ENCODE results near the gene PSMG3.
A peak's percentile ranks its signal among the peaks of the same experiment; 100 is the strongest.
"Not testable (repeated sequence)": the region's sequence is repeated elsewhere in the genome, so short reads cannot be mapped to it uniquely, and the experiment has no call there.

The PSMG3 gene

DNA sequence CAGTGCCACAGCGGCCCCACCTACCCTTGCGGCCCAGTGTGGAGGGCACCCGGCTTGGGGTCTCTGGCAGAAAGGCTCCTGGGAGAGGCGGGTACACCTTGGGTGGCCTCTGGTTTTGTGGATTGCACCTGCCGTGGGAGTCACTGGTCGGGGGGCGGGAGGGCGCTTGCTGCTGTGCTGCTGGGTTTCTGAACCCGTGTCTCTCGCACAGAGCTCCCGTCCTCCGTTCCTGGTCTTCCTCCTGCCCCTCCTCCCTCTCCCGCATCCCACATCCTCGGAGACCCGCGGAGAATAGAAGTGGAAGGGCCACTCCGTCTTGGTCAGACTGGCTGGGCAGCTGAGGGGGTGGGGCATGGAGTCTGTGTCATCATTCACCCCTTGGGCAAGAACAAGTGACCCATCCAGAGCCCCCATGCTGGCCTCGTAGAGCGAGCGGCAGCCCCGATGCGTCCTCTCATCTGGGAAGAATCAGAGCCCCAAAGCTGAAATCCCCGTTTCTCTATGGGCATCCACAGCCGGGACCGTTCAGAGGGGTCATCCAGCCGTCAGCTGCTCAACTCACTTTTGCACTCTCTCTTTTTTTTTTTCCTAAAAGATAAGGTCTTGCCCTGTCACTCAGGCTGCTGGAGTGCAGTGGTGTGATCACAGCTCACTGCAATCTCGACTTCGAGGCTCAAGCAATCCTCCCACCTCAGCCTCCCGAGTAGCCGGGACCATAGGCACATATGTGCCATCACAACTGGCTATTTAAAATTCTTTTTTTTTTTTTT lies 35.3 kb downstream of the PSMG3 start:
- DNase-seq (ENCODE audit: low read depth in 2 of 2): no peak

- DNase-seq (ENCODE audit: low read depth in 2 of 2): peak in 1 of 2 donors; percentile 45
Measured at GRCh38 chr7:1533547-1534329, 36.1 kb downstream of the PSMG3 start.

DNA sequence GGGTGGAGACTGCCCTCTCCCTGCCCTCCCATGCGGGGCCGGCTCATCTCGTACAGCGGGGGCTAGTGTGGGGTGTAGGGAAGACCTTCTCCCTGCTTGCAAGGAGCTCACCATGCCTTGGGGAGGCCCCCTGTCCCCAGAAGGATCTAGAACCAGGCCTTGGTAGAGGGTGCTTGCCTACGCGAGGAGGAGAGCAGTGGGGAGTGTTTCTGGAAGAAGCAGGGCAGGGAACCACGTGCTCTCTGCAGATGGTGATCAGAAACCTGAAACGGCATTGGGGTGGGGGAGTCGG lies 36.6 kb downstream of the PSMG3 start:
- no peak for DNase-seq (ENCODE audit: low read depth in 2 of 2)

DNA sequence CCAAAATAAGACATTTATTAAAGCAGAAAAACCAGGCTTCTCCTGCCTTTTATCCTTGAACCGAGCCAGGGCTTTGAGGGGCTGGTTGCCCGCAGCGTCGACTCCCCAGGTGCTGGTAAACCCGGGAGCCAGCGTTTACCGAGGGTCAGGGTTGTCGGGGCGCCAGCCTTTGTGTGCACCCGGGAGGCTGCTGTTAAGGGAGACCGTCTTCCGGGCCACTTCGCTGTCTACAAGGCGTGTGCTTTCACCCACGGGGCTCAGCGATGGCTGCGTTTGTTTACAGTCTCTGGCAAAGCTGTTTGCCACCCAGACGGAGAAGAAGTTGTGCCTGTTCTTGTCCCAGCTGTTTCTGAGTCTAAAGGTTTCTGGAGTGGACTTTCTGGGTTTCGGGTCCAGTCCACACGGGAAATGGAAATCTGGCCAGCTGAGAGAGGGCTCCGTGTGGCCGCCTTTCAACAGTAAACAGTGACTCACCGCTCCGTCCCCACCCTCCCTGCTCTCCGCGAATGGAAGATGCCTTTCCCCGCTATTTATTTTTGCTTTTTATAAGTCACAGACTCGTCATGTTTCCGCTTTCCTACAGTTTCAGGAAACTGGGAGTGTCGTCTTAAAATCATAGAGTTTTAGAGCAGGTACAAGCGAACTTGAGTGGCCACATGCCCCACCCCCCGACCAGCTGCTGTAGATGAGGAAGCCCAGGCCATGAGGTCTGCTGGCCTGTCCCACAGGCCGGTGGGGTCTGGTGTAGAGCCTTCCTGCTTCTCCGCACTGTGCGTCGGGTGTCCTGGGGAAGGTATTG lies 37.2 kb downstream of the PSMG3 start:
- DNase-seq (ENCODE audit: low read depth in 2 of 2): peak in 1 of 2 donors; percentile 34

DNA sequence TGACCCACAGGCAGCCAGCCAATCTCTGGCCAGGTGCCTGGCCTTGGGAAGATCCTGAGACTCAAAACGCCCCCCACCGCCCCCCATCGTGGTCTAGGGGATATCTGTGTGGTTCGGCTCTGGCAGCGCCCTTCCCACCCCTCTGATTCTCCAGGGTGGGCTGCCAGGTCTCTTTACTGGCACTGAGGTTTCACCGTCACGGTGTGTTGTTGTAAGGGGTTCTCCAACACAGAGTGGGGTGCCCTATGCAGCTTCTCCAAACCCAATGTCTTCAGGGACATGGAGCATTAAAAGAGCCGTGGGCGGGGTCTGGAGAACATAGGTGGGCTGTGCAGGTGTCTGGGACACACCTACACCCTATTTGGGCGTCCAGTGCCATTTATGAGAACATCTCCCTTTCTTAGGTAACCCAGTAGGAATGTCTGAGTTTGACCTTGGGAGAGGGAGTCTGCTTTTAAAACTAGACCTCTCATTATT lies 37.8 kb downstream of the PSMG3 start:
- no peak for DNase-seq (ENCODE audit: low read depth in 2 of 2)

DNA sequence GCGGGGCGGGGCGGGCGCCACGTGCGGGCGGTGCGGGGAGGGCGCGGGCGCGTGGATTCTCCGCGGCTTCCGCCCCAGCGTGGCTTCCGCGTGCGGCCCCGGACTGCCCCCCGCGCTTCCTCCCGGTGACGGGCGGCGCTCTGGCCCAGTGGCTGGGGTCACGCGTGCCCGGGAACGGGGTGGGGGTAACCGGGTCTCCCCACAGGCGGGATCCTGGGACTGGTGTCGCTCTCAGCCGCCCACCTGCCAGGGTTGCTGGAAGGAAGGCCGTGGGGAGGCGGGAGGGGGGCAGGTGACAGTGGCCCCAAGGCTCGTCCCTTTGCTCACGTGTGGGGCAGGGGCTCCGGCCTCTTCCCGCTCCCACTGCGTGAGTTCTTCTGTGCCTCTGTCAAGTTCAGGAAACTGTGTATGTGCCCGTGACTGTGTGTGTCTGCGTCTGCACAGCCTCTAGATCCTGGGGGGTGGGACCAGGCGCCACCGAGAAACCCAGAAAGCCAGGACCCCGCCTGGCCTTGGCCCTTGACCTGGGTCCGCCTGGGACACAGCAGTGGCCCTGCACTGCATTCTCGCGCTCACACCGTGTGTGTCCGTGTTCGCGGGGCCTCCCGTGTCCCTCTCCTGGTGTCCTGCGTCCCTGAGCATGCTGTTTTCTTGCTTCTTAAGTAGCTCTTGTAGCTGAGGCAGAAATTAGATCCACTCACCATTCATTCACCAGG lies 38.4 kb downstream of the PSMG3 start:
- no peak for DNase-seq (ENCODE audit: low read depth in 2 of 2)

DNA sequence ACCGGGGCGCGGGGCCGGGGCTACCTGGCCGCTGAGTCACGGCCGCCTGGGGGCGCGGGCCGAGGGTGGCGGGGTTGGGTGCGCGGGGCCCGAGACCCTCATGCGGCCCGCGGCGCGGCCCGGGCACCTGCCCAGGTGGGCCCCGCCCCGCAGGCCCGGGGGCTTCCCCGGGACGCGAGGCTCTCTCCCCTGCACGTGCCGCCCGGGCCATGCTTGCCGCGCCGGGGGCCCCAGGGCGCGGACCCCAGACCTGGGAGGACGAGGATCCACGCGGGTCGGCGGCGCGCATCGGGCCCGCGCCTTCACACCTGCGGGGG lies 38.9 kb downstream of the PSMG3 start:
- no peak for DNase-seq (ENCODE audit: low read depth in 2 of 2)

- no peak for DNase-seq (ENCODE audit: low read depth in 2 of 2)
Measured at GRCh38 chr7:1529383-1530116, 40.3 kb downstream of the PSMG3 start.

- DNase-seq (ENCODE audit: low read depth in 2 of 2): no peak
Measured at GRCh38 chr7:1526271-1526754, 43.5 kb downstream of the PSMG3 start.

GRCh38 chr7:1525409-1525808 lies 44.4 kb downstream of the PSMG3 start:
- no peak for DNase-seq (ENCODE audit: low read depth in 2 of 2)

DNA sequence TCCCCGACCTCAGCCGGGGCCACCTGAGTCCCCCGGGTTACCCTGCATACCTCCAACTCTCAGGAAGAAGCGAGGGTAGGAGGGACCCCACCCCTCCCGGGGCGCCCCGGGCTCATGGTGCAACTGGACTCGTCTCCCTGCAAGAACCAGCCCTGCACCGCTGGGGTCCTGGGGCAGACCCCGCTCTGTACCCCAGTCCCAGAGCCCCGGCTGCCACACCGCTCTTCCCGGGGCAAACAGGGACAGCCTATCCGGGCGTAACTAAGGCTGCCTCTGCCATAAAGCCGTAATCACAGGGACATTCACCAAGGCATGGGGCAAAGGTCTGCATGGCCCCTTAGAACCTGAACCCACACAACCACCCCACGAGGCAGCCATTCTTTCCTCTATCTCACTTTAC lies 46.0 kb downstream of the PSMG3 start:
- no peak for DNase-seq (ENCODE audit: low read depth in 2 of 2)

GRCh38 chr7:1523208-1523607 lies 46.6 kb downstream of the PSMG3 start:
- no peak for DNase-seq (ENCODE audit: low read depth in 2 of 2)

DNA sequence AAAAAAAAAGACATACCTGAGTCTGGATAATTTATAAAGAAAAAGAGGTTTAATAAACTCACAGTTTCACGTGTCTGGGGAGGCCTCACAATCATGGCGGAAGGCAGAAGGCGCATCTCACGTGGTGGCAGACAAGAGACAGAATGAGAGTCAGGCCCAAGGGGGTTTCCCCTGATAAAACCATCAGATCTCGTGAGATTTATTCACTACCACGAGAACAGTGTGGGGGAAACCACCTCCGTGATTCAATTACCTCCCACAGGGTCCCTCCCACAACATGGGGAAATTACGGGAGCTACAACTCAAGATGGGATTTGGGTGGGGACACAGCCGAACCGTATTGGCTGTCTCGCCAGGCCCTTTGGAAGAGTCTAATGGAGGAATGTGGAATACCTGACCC lies 48.4 kb downstream of the PSMG3 start:
- no peak for DNase-seq (ENCODE audit: low read depth in 2 of 2)

DNA sequence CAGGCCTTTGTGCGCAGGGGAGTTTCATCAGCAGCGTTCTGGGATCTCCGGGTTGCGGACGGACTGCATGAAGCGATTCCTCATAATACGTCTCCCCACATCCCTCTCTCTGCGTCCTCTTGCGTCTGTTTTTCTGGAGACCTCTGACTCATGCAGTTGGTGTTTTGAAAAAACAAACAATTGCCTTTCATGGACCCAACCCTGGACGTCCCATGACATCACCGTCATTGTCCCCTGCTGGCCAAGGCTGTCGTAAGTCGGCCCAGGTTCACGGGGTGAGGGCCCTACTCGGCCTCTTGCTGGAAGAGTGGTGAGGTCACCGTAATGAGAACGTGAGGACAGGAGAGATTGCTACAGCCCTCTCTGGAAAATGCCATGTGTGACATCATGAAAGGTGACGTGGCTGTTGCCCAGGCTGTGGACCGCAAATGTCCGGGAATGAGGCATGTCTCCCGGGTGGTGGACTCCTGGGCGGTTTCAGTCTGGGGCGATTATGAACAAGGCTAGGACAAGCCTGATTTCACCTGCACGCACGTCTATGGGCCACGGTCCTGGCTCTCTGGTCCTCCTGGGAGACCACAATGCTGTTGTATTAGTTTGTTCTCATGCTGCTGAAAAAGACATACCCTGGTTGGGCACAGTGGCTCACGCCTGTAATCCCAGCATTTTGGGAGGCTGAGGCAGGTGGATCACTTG lies 49.1 kb downstream of the PSMG3 start:
- DNase-seq (ENCODE audit: low read depth in 2 of 2): no peak

DNA sequence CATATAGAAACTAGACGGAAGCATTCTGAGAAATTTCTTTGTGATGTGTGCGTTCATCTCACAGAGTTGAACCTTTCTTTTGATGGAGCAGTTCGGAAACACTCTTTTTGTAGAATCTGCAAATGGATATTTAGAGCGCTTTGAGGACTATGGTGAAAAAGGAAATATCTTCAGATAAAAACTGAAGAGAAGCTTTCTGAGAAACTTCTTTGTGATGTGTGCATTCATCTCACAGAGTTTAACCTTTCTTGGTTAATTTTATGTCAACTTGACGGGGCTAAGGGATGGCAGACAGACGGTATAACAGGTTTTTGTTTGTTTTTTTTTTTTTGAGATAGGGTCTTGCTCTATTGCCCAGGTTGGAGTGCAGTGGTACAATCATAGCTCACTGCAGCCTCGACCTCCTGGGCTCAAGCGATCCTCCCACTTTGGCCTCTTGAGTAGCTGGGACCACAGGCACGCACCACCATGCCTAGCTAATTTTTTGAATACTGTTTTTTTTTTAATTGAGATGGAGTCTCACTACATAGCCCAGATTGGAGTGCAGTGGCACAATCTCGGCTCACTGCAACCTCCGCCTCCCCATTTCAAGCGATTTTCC lies 50.4 kb downstream of the PSMG3 start:
- DNase-seq (ENCODE audit: low read depth in 2 of 2): not testable (repeated sequence)

Data from stimulated activated CD4-positive, alpha-beta T cell treated with anti-CD3 and anti-CD28 coated beads, Interleukin-4, amount 100 ng/mL, for 48 hours (primary cell).